H1 (cell line): ENCODE measurements around the gene TOR1A.

Experiments
- CTCF ChIP-seq, 3 experiments: IDR thresholded peaks; 1 replicate in 2 of 3; 2 replicates in 1 of 3; pipeline versions ENCODE4 v1.5.1 to v1.6.1; 2011; ENCODE audit warnings: low read length in 3 of 3, mild to moderate bottlenecking in 3 of 3, inconsistent platforms in 2 of 3, low read depth in 1 of 3, moderate library complexity in 1 of 3; ENCODE audit not compliant: insufficient read depth in 1 of 3; ENCODE audit errors: control extremely low read depth in 1 of 3
- EP300 ChIP-seq, 2 experiments: IDR thresholded peaks; 1 replicate in 1 of 2; 2 replicates in 1 of 2; pipeline ENCODE4 v1.6.1; 2011 to 2012; ENCODE audit warnings: low read depth in 2 of 2, low read length in 2 of 2, mild to moderate bottlenecking in 2 of 2, borderline replicate concordance in 1 of 2, inconsistent platforms in 1 of 2, moderate library complexity in 1 of 2
- HDAC2 ChIP-seq, 2 experiments: fragments of 300-600 bp in 1 of 2; sonication (generic) in 1 of 2; IDR thresholded peaks; 2 replicates each; pipeline ENCODE4 v1.6.1; 2011 to 2012; ENCODE audit warnings: low read depth in 2 of 2, low read length in 2 of 2, mild to moderate bottlenecking in 2 of 2, moderate library complexity in 2 of 2, borderline replicate concordance in 1 of 2, inconsistent platforms in 1 of 2
- JUN ChIP-seq: IDR thresholded peaks from 2 replicates; pipeline ENCODE4 v1.6.1; 2011; ENCODE audit warnings: low read depth, mild to moderate bottlenecking, improper control_type of control experiment, low read length
- MAX ChIP-seq: IDR thresholded peaks from 2 replicates; pipeline ENCODE4 v1.6.1; 2012; ENCODE audit warnings: inconsistent platforms
- POLR2A ChIP-seq, 2 experiments: IDR thresholded peaks; 1 replicate in 1 of 2; 2 replicates in 1 of 2; pipeline ENCODE4 v1.6.1; 2011; ENCODE audit warnings: low read depth in 2 of 2, low read length in 2 of 2, mild to moderate bottlenecking in 2 of 2; ENCODE audit errors: control extremely low read depth in 1 of 2
- POLR2AphosphoS5 ChIP-seq: IDR thresholded peaks from 2 replicates; pipeline ENCODE4 v1.6.1; 2011; ENCODE audit warnings: low read depth, low read length
- RBBP5 ChIP-seq: IDR thresholded peaks from 2 replicates; pipeline ENCODE4 v1.7.1; 2012; ENCODE audit warnings: low read depth, mild to moderate bottlenecking, inconsistent platforms, low read length, moderate library complexity, borderline replicate concordance
- RXRA ChIP-seq: IDR thresholded peaks from 2 replicates; pipeline ENCODE4 v1.6.1; 2011; ENCODE audit warnings: low read depth, mild to moderate bottlenecking, low read length, moderate library complexity; ENCODE audit not compliant: insufficient read depth
- SIN3A ChIP-seq, 2 experiments: IDR thresholded peaks in 1 of 2; conservative IDR thresholded peaks in 1 of 2; 2 replicates each; pipeline ENCODE4 v1.6.1; 2011 to 2012; ENCODE audit warnings: low read length in 2 of 2, improper control_type of control experiment in 1 of 2, low read depth in 1 of 2, mild to moderate bottlenecking in 1 of 2
- TAF1 ChIP-seq: IDR thresholded peaks from 2 replicates; pipeline ENCODE4 v1.6.1; 2011; ENCODE audit warnings: mild to moderate bottlenecking, low read depth, low read length
- TEAD4 ChIP-seq: IDR thresholded peaks from 2 replicates; pipeline ENCODE4 v1.6.1; 2012; ENCODE audit warnings: low read depth, low read length, inconsistent platforms, mixed read lengths

- no peak for TF ChIP-seq TEAD4
- TF ChIP-seq MAX = no peak
- no peak for TF ChIP-seq TAF1
- TF ChIP-seq HDAC2 (IDR thresholded peaks at IDR 0.05; ENCODE audit: borderline replicate concordance in 1 of 2, low read depth in 2 of 2, low read length in 2 of 2) = no peak
- TF ChIP-seq RXRA = no peak
- no peak for TF ChIP-seq EP300 (IDR thresholded peaks at IDR 0.05; ENCODE audit: borderline replicate concordance in 1 of 2, low read depth in 2 of 2, low read length in 2 of 2)
- no peak for TF ChIP-seq CTCF (IDR thresholded peaks at IDR 0.05; ENCODE audit: control extremely low read depth in 1 of 3, insufficient read depth in 1 of 3, low read depth in 1 of 3, low read length in 3 of 3)
- no peak for TF ChIP-seq RBBP5
- no peak for TF ChIP-seq POLR2A (IDR thresholded peaks at IDR 0.05; ENCODE audit: control extremely low read depth in 1 of 2, low read depth in 2 of 2, low read length in 2 of 2)
- no peak for TF ChIP-seq POLR2AphosphoS5
- TF ChIP-seq JUN = no peak
- no peak for TF ChIP-seq SIN3A (conservative IDR thresholded peaks at IDR 0.05 in 1 of 2, IDR thresholded peaks at IDR 0.05 in 1 of 2; ENCODE audit: low read depth in 1 of 2, low read length in 2 of 2)
Observed at GRCh38 chr9:129798973-129799372, 25.0 kb downstream of the TOR1A start.
